Spleen (tissue), 7 donors: ENCODE data around the gene PDE4D.

ENCODE experiments used
- CTCF ChIP-seq, 11 experiments: fragments of 200-600 bp in 7 of 11; fragments of 450-650 bp in 4 of 11; sonication (generic) in 4 of 11; IDR thresholded peaks in 8 of 11; conservative IDR thresholded peaks in 3 of 11; 1 replicate in 7 of 11; 2 replicates in 4 of 11; pipeline versions ENCODE4 v1.4.0 to v1.8.0; 2016 to 2021; ENCODE audit warnings: antibody characterized with exemption in 11 of 11, inconsistent platforms in 4 of 11, mild to moderate bottlenecking in 1 of 11
- POLR2A ChIP-seq, 3 donors: fragments of 450-650 bp; IDR thresholded peaks; one replicate each; pipeline ENCODE4 v1.5.1; 2017; ENCODE audit warnings: antibody characterized with exemption in 3 of 3, mild to moderate bottlenecking in 1 of 3
- POLR2AphosphoS5 ChIP-seq, 3 donors: sonication (generic); formaldehyde crosslinking; IDR thresholded peaks; one replicate each; pipeline ENCODE4 v1.5.1; 2017; ENCODE audit warnings: antibody characterized with exemption in 3 of 3
- donor health status: DM: no; HTN: no; CAD: no; lungs with moderate emphysema.
- donor health status: DM: no; HTN: no; CAD: no.
- donor health status: DM: no; HTN: no; CAD: no.

GRCh38 chr5:59182760-59183159 lies 710.8 kb downstream of the PDE4D start:
- TF ChIP-seq POLR2A (IDR thresholded peaks at IDR 0.05) = no peak
- no peak for TF ChIP-seq CTCF (IDR thresholded peaks at IDR 0.05 in 8 of 11, conservative IDR thresholded peaks at IDR 0.05 in 3 of 11)
- TF ChIP-seq POLR2AphosphoS5 (IDR thresholded peaks at IDR 0.05) = no peak
